H54 (cell line): Measurements from ENCODE around the gene EFCC1.
A peak's percentile ranks its signal among the peaks of the same experiment; 100 is the strongest.

Experiments
- DNase-seq: peaks from one replicate; pipeline ENCODE4 v3.0.0; 2011; ENCODE audit warnings: low spot score, mixed read lengths; ENCODE audit not compliant: insufficient read length
- FAIRE-seq: peaks from 3 replicates; lab custom pipeline; 2011; peaks lifted over from hg19 to GRCh38; lab: Jason Lieb, UNC
- POLR2A ChIP-seq: IDR thresholded peaks from 2 replicates; pipeline ENCODE4 v1.6.1; 2011; ENCODE audit warnings: low read depth, mild to moderate bottlenecking, low read length

EFCC1 gene

DNA sequence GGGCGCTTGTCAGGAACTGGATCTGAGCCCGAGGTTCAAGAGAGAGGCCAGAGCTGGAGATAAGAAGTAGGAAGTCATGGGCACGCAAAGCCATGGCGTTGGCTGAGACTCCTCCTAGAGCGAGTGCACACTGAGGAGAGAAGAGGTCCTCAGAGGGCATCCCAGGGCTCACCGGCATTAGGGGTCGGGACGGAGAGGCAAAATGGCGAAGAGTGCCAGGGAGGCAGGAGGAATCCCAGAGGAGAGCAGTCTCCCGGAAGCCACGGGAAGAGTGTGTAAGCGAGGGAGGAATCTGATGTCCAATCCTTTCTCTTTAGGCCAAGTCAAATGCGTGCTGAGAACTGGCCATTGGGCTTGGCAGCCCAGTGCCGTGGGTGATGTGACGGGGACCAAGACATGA, 24.0 kb downstream of the EFCC1 start:
- no peak for TF ChIP-seq POLR2A
- FAIRE-seq (no peak), DNase-seq (no peak)

DNA sequence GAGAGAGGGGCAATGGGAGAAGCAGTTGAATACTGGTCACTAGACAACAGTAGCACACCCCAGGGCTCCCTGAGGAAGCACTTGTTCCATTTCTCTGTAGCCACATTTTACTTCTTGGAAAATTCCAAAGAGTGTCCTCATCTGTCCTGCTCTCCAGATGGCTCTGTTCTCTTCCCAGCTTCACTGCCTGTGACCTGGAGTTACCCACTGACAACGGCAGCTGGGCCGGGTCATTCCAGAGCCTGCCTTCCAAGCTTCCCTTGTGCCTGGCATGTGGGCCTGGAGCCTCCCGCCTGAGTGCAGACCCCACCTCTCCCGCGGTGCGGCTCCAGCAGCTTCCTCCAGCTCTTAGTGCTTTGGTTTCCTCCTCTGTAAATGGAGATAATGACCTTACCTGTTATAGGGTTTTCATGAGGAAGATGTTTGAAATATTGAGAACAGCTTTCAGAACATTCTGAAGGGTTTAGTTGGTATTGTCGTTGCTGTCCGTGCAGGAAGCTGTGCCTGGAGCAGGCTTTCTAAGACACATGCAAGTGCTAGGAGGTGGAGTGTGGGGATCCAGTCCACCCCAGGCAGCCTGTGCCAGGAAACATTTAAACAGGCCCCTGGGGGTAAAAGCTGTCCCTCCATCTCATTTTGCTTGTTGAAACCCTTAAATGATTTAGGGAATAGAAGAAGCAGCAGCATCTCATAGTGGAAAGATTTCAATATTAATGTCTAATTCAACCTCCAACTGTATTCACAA, 24.8 kb downstream of the EFCC1 start:
- DNase-seq: no peak

GRCh38 chr3:129026728-129027543, 25.8 kb downstream of the EFCC1 start:
- peak; percentile 77; the same call in 1 of the 2 replicates for TF ChIP-seq POLR2A
- FAIRE-seq: peak; percentile 52
- DNase-seq: peak; percentile 100

More for the DNA sequence above, 24.8 kb downstream of the EFCC1 start:
- no peak for FAIRE-seq
- TF ChIP-seq POLR2A: no peak

- no peak for FAIRE-seq
- DNase-seq: no peak
- TF ChIP-seq POLR2A: no peak
Measured at GRCh38 chr3:129027544-129027880, 26.4 kb downstream of the EFCC1 start.

- FAIRE-seq: no peak
- DNase-seq: no peak
- no peak for TF ChIP-seq POLR2A
Measured at GRCh38 chr3:129028866-129029265, 27.8 kb downstream of the EFCC1 start.

- no peak for DNase-seq
- TF ChIP-seq POLR2A: no peak
- no peak for FAIRE-seq
Measured at GRCh38 chr3:129030611-129031010, 29.5 kb downstream of the EFCC1 start.

DNA sequence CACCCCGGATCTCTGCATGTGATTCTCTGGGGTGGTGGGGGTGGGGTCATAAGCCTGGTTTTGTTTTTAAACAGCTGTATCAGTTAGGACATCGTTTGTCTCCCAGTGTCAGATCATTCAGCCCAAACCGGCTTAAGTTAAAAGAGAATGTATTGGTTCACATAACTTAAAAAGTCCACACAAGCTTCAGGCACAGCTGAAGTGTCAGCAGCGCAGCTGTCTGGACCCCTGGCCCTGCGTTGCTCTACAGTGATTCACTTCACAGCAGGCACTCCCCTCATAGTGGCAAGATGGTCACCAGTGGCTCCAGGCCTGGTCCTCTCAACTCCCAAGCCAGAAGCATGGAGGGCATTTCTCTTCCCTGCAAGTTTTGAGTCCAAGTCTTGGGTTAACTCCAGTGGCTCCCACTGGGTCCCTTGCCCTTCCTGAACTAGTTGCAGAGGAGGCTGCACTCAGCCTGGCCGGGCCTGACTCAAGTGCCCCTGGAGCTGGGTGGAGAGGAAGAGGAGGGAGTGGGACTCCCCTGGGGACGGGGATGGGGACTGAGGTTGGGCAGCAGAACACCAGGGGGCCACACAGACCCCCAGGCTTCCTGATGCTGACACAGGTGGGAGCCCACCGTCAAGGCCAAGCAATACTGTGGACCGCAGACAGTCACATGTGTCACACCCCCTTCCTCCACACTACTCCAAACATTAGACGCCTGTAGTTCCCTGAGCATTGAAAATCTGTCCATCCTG, 30.5 kb downstream of the EFCC1 start:
- FAIRE-seq (no peak), DNase-seq (no peak)
- no peak for TF ChIP-seq POLR2A

DNA sequence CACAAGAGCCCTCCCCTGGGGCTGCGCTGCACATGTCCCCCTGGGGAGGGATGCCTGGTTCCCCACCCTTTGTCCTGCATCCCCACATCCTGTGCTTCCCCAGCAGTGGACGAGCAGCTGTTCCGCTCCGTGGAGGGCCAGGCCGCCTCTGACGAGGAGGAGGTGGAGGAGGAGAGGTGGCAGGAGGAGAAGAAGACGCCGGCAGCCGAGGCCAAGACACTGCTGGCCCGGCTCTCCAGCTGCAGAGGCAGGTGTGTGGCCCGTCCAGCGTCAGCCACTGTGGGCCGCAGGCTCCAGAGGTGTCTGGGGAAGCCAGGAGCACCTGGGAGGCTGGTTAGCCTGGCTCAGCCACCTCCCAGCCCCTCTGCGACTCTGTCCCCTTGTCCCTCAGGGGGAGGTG, 31.6 kb downstream of the EFCC1 start:
- no peak for TF ChIP-seq POLR2A
- FAIRE-seq (no peak), DNase-seq (no peak)

DNA sequence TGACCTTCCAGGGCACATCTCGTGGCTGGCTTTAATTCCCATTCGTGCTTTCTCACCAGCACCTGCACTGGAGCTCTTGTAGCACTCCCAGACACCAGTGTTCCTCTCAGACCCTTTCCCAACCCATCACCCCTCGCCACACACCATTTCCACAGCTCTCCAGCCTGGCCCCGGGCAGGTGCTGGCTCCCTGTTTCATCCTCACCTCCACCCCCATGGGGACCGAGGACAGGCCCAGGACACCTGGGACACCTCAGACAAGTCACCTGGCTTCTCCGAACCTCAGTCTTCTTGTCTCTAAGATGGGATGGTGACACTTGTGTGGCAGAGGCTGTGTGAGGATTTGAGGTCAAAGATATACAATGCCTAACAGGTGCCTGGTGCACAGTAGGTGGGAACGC, 32.0 kb downstream of the EFCC1 start:
- no peak for FAIRE-seq
- no peak for TF ChIP-seq POLR2A
- DNase-seq: no peak

DNA sequence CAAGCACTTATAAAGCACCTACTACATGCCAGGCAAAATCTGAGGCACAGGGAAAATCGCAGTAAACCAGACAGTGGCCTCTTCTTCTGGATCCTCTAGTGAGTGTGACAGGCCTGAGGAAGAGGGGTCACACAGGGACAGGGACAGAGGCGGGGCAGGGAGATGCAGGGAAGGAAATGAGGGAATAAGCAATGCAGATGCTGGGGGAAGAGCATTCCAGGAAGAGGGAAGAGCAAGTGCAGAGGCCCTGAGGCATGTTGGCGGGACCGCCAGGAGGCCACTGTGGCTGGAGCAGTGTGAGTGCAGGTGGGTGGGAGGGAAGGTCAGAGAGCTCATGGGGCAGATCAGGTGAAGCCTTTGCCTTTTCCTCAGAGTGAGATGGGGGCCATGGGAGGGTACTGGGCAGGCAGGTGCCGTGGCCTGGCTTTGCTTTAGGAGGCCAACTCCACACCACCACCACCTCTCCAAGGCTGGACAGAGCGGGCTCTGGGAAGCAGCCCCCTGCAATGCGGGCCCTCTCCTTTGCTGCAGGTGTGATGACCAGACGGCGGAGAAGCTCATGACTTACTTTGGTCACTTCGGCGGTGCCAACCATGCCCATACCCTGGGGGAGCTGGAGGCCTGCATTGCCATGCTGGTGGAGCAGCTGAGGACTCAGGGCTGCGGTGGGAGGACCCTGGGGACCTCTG, 32.7 kb downstream of the EFCC1 start:
- FAIRE-seq (no peak), DNase-seq (no peak)
- no peak for TF ChIP-seq POLR2A

GRCh38 chr3:129034642-129035041, 33.5 kb downstream of the EFCC1 start:
- FAIRE-seq: no peak
- DNase-seq: no peak
- TF ChIP-seq POLR2A: no peak

- DNase-seq: no peak
- no peak for TF ChIP-seq POLR2A
- no peak for FAIRE-seq
Measured at GRCh38 chr3:129035360-129036221, 34.5 kb downstream of the EFCC1 start.
